ENCODE data around the gene USPL1. TPM values are rescaled to one million over a fixed set of nuclear protein-coding genes. Genes with fewer than 3 reads are reported as not detected.

Gene USPL1
- total RNA-seq, 1 experiment from 2014 or later, result 23.4 TPM

GRCh38 chr13:30700364-30700763 lies 82.6 kb downstream of the USPL1 start:
- H3K9me3 ChIP-seq, result no peaks in the 10 kb centered on the region
- Mint-ChIP-seq H3K27ac (ENCODE audit: unreplicated experiment) (no peak overlapping the region), H3K9me3 (ENCODE audit: unreplicated experiment) (no peaks in the 10 kb centered on the region), H3K27me3 (ENCODE audit: insufficient read depth, unreplicated experiment) (peaks cover 5% of the 10 kb centered on the region), H3K4me1 (ENCODE audit: low read depth, unreplicated experiment) (peaks cover 7% of the 10 kb centered on the region), H3K36me3 (ENCODE audit: insufficient read depth, unreplicated experiment) (no peaks in the 10 kb centered on the region), H3K4me3 (ENCODE audit: unreplicated experiment) (no peak overlapping the region)
- H3K4me3 ChIP-seq (ENCODE audit: low read depth, low read length), result no peak overlapping the region
- no peaks in the 10 kb centered on the region for H3K4me1 ChIP-seq
- BruUV-seq (replicated peaks), result no TSS peak
- H3K27me3 ChIP-seq (replicated peaks; ENCODE audit: control insufficient read depth, insufficient read depth, low read length), result no peaks in the 10 kb centered on the region
- no peak for TF ChIP-seq CTCF (IDR thresholded peaks at IDR 0.05; ENCODE audit: insufficient read depth in 1 of 2, low read depth in 1 of 2, low read length in 1 of 2, severe bottlenecking in 1 of 2, unreplicated experiment in 1 of 2)
- POLR2A ChIA-PET, result no interaction called here
- DNase-seq, result no peak
- CTCF ChIA-PET, result no interaction called here
- intact Hi-C loops (cut with micrococcal nuclease; ENCODE audit: unreplicated experiment), result no loop called here
- no peaks in the 10 kb centered on the region for H3K36me3 ChIP-seq (ENCODE audit: control insufficient read depth, insufficient read depth, low read length)

GRCh38 chr13:30702006-30702405 lies 84.3 kb downstream of the USPL1 start:
- no peaks in the 10 kb centered on the region for H3K9me3 ChIP-seq
- peaks cover 7% of the 10 kb centered on the region for H3K4me1 Mint-ChIP-seq (ENCODE audit: low read depth, unreplicated experiment)
- H3K36me3 Mint-ChIP-seq (ENCODE audit: insufficient read depth, unreplicated experiment), result no peaks in the 10 kb centered on the region
- H3K4me1 ChIP-seq, result 0 out of 2 replicates have a peak, but pooled peaks cover 5% of the 10 kb centered on the region
- peak in 1 of 2 experiments; percentile 42 for TF ChIP-seq CTCF (IDR thresholded peaks at IDR 0.05; ENCODE audit: insufficient read depth in 1 of 2, low read depth in 1 of 2, low read length in 1 of 2, severe bottlenecking in 1 of 2, unreplicated experiment in 1 of 2)
- no peak overlapping the region for H3K27ac Mint-ChIP-seq (ENCODE audit: unreplicated experiment)
- H3K4me3 Mint-ChIP-seq (ENCODE audit: unreplicated experiment), result no peak overlapping the region
- peak in 1 of 2 experiments; percentile 7 for DNase-seq
- ChIA-PET CTCF (no interaction called here), POLR2A (no interaction called here)
- peaks cover 5% of the 10 kb centered on the region for H3K27me3 Mint-ChIP-seq (ENCODE audit: insufficient read depth, unreplicated experiment)
- no peaks in the 10 kb centered on the region for H3K36me3 ChIP-seq (ENCODE audit: control insufficient read depth, insufficient read depth, low read length)
- intact Hi-C loops (cut with micrococcal nuclease; ENCODE audit: unreplicated experiment), result no loop called here
- no peak overlapping the region for H3K4me3 ChIP-seq (ENCODE audit: low read depth, low read length)
- H3K9me3 Mint-ChIP-seq (ENCODE audit: unreplicated experiment), result no peaks in the 10 kb centered on the region
- H3K27me3 ChIP-seq (replicated peaks; ENCODE audit: control insufficient read depth, insufficient read depth, low read length), result no peaks in the 10 kb centered on the region
- BruUV-seq (replicated peaks), result no TSS peak

GRCh38 chr13:30704596-30704995 lies 86.9 kb downstream of the USPL1 start:
- intact Hi-C loops (cut with micrococcal nuclease; ENCODE audit: unreplicated experiment), result no loop called here
- H3K9me3 ChIP-seq, result no peaks in the 10 kb centered on the region
- H3K36me3 Mint-ChIP-seq (ENCODE audit: insufficient read depth, unreplicated experiment), result no peaks in the 10 kb centered on the region
- POLR2A ChIA-PET, result no interaction called here
- no peak for TF ChIP-seq CTCF (IDR thresholded peaks at IDR 0.05; ENCODE audit: insufficient read depth in 1 of 2, low read depth in 1 of 2, low read length in 1 of 2, severe bottlenecking in 1 of 2, unreplicated experiment in 1 of 2)
- no peaks in the 10 kb centered on the region for H3K36me3 ChIP-seq (ENCODE audit: control insufficient read depth, insufficient read depth, low read length)
- no peaks in the 10 kb centered on the region for H3K27me3 Mint-ChIP-seq (ENCODE audit: insufficient read depth, unreplicated experiment)
- no peak overlapping the region for H3K4me3 Mint-ChIP-seq (ENCODE audit: unreplicated experiment)
- no peaks in the 10 kb centered on the region for H3K27me3 ChIP-seq (replicated peaks; ENCODE audit: control insufficient read depth, insufficient read depth, low read length)
- H3K4me1 ChIP-seq, result 0 out of 2 replicates have a peak, but pooled peaks cover 7% of the 10 kb centered on the region
- no peak overlapping the region for H3K4me3 ChIP-seq (ENCODE audit: low read depth, low read length)
- DNase-seq, result no peak
- CTCF ChIA-PET, result no interaction called here
- no peaks in the 10 kb centered on the region for H3K9me3 Mint-ChIP-seq (ENCODE audit: unreplicated experiment)
- peaks cover 6% of the 10 kb centered on the region for H3K4me1 Mint-ChIP-seq (ENCODE audit: low read depth, unreplicated experiment)
- BruUV-seq (replicated peaks), result no TSS peak
- no peak overlapping the region for H3K27ac Mint-ChIP-seq (ENCODE audit: unreplicated experiment)

Measured in Caco-2 (cell line).